DND-41 (cell line): ENCODE results near the gene DIPK2A.

Source experiments
- CTCF ChIP-seq: IDR thresholded peaks from 2 replicates; pipeline ENCODE4 v1.5.1; 2012; ENCODE audit warnings: borderline replicate concordance, low read length, moderate library complexity, mild to moderate bottlenecking; ENCODE audit not compliant: poor library complexity, severe bottlenecking; ENCODE audit errors: extremely low read depth
- EZH2 ChIP-seq: IDR thresholded peaks from 3 replicates; pipeline ENCODE4 v1.6.1; 2012; ENCODE audit warnings: borderline replicate concordance, low read depth, mild to moderate bottlenecking, moderate library complexity, low read length, inconsistent platforms; ENCODE audit not compliant: severe bottlenecking

- TF ChIP-seq CTCF: peak; percentile 71
- TF ChIP-seq EZH2: no peak
These were observed 20.2 kb upstream of the DIPK2A start for GRCh38 chr3:143951351-143951971.
